ENCODE data around the gene SLC25A6. TPM values are rescaled to one million over a fixed set of nuclear protein-coding genes. Genes with fewer than 3 reads are reported as not detected.

SLC25A6 gene
- total and polyA plus RNA-seq, 9 of the 15 experiments (the other 6 are each of a cell fraction or from before 2014, with no cell fraction given) = 24.6 to 330 (median 129) TPM

DNA sequence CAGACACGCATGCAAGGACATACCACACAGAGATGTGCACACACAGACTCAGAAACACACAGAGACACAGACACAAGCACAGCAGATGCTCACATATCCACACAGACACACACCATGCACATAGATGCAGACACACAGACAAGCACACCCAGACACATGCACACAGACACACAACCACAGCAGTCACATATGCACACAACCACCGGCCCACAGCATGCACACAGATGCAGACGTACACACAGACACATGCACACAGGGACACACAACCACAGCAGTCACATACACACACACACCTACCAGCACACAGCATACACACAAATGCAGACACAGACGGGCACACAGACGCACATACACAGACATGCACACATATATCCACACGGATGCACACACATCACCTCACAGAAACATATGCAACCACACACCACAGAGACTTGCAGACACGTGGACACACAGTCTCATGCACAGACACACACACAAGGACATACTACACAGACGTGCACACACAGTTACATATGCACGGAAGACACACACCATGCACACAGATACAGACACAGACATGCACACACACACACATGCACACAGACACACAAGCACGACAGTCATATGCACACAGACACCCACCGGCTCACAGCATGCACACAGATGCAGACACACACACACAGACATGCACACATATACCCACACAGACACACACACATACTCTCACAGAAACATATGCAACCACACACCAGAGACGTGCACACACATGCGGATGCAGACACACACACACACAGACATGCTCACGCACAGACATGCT is 25.2 kb upstream of the SLC25A6 start:
- 90% methylated on average over 10 of the region's 14 CpGs for WGBS (ENCODE audit: insufficient coverage, low coverage, missing lambda C conversion rate)
- Histone ChIP-seq H3K4me2 (ENCODE audit: insufficient read depth, low read length) (no peak overlapping the region), H2AFZ (ENCODE audit: low read depth, low read length) (no peak overlapping the region), H3K4me1 (replicated peaks in 1 of 2; ENCODE audit: control insufficient read depth in 2 of 2, insufficient read depth in 2 of 2, low read length in 2 of 2) (peaks cover 0 to 9% of the 10 kb centered on the region in 2 experiments; a peak in 2 of 5 replicates), H3K36me3 (ENCODE audit: control insufficient read depth, insufficient read depth, low read length) (peaks cover 25% of the 10 kb centered on the region; the same call in 2 of the 3 replicates), H3K9ac (ENCODE audit: insufficient read depth in 1 of 2, low read depth in 2 of 2, low read length in 2 of 2) (no peak overlapping the region), H3K79me2 (ENCODE audit: control insufficient read depth, insufficient read depth, low read length) (no peaks in the 10 kb centered on the region), H3K9me1 (ENCODE audit: control insufficient read depth, insufficient read depth, low read length) (no peaks in the 10 kb centered on the region), H4K20me1 (replicated peaks; ENCODE audit: control insufficient read depth, insufficient read depth, low read length) (no peaks in the 10 kb centered on the region), H3K9me3 (replicated peaks; ENCODE audit: control insufficient read depth, insufficient read depth, low read depth, low read length) (no peaks in the 10 kb centered on the region), H3K27ac (ENCODE audit: extremely low read depth, low read depth, low read length) (no peak overlapping the region; the same call in 2 of the 3 replicates), H3K27me3 (ENCODE audit: control insufficient read depth in 2 of 2, insufficient read depth in 2 of 2, low read length in 2 of 2) (no peaks in the 10 kb centered on the region), H3K4me3 (no peak overlapping the region)
- in situ Hi-C loops (cut with MboI) = no loop called here
- intact Hi-C loops (cut with micrococcal nuclease) = no loop called here
- ATAC-seq (no peak), DNase-seq (ENCODE audit: extremely low read depth in 1 of 4, low spot score in 3 of 4) (no peak), FAIRE-seq (no peak)
- ChIA-PET POLR2A (no interaction called here), CTCF (ENCODE audit: low intra/inter-chr PET ratio) (no interaction called here)
- TF ChIP-seq, protein P1, sequence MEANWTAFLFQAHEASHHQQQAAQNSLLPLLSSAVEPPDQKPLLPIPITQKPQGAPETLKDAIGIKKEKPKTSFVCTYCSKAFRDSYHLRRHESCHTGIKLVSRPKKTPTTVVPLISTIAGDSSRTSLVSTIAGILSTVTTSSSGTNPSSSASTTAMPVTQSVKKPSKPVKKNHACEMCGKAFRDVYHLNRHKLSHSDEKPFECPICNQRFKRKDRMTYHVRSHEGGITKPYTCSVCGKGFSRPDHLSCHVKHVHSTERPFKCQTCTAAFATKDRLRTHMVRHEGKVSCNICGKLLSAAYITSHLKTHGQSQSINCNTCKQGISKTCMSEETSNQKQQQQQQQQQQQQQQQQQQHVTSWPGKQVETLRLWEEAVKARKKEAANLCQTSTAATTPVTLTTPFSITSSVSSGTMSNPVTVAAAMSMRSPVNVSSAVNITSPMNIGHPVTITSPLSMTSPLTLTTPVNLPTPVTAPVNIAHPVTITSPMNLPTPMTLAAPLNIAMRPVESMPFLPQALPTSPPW (CRISPR knock-in tag; IDR thresholded peaks at IDR 0.05) = no peak
- TF ChIP-seq NELFE (IDR thresholded peaks at IDR 0.05; ENCODE audit: insufficient read depth, insufficient read length) (no peak), POLR2A (conservative IDR thresholded peaks at IDR 0.05) (peak; percentile 60), ZNF165 (CRISPR knock-in tag; IDR thresholded peaks at IDR 0.05; ENCODE audit: borderline replicate concordance) (no peak), RBM14 (IDR thresholded peaks at IDR 0.05; ENCODE audit: borderline replicate concordance, insufficient read depth, low read depth, low read length) (no peak), BMI1 (IDR thresholded peaks at IDR 0.05; ENCODE audit: low read length) (no peak), ZNF436 (CRISPR knock-in tag; IDR thresholded peaks at IDR 0.05) (no peak), STAT5A (IDR thresholded peaks at IDR 0.05; ENCODE audit: borderline replicate concordance, low read length) (peak; percentile 34; the same call in 1 of the 2 replicates)
- no TSS peak for BruUV-seq (replicated peaks)

Measured in K562 (cell line).